A549 treated with DMSO at 1 μM for 4 hours (cell line): ENCODE data around the gene PIP4K2B. TPM values are rescaled to one million over a fixed set of nuclear protein-coding genes. Genes with fewer than 3 reads are reported as not detected.

ENCODE experiments used
- total RNA-seq: library from RNA; stranded (reverse); fragments of 200-300 nt; extraction: Qiagen RNA extraction; gene quantifications from 5 replicates; pipeline ENCODE4 v1.2.3, GENCODE V29; 2022; ENCODE audit warnings: low read depth

PIP4K2B gene
- total RNA-seq = 35.9 to 49.8 TPM (median 43.6 TPM) in 5 replicates

DNA sequence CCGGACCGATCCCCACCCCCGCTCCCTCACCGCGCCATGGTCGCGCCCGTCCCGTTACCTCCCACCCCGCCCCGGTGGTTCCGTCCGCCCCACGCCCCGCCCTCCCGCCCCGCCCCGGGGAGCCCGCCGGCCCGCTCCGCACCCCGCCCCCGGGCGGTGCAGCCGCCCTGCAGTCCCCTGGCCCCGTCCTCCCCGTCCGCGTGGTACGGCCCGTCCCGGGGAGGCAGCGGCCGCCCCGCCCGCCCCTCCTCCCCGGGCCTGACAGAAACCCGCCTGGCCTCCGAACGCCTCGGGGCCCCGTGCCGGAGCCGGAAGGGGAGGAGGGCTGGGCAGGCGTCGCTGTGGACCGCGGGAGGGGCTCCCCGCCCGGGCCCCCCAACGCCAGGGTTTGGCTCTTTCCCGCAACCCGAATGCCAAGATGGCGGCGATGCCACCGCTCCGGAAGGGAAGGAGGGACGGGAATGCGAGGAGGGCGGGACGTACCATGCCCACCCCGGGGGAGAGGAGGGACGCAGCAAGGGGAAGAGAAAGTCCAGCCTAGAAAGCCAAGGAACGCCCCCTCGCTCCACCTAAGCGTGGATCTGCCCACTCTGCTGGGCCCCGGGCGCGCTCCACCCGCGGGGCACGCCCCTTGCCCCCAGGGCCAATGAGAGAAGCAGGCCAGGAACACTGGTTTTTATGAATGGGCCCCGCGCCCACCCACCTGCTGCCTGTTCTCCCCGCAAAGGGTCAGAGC lies at the start of gene PIP4K2B:
PIP4K2B (minus strand) TSS at position 56 of the 736 bp plus-strand sequence. CDS start 132 bp downstream, outside the sequence.

GRCh38 chr17:38824899-38825761 lies 25.8 kb upstream of the PIP4K2B start, which contains the start of gene CWC25:
CWC25 (minus strand) TSS chr17:38825321; CDS start chr17:38825183, 138 bp downstream.

GRCh38 chr17:38752308-38753070 lies 46.9 kb downstream of the PIP4K2B start, which contains the start of gene PSMB3:
PSMB3 (plus strand) TSS chr17:38752741; CDS start chr17:38752827, 86 bp downstream.

GRCh38 chr17:38748149-38748891 lies 51.0 kb downstream of the PIP4K2B start, which contains the start of gene PCGF2:
PCGF2 (minus strand) TSS chr17:38748336; CDS start chr17:38740402, 7,934 bp downstream.

DNA sequence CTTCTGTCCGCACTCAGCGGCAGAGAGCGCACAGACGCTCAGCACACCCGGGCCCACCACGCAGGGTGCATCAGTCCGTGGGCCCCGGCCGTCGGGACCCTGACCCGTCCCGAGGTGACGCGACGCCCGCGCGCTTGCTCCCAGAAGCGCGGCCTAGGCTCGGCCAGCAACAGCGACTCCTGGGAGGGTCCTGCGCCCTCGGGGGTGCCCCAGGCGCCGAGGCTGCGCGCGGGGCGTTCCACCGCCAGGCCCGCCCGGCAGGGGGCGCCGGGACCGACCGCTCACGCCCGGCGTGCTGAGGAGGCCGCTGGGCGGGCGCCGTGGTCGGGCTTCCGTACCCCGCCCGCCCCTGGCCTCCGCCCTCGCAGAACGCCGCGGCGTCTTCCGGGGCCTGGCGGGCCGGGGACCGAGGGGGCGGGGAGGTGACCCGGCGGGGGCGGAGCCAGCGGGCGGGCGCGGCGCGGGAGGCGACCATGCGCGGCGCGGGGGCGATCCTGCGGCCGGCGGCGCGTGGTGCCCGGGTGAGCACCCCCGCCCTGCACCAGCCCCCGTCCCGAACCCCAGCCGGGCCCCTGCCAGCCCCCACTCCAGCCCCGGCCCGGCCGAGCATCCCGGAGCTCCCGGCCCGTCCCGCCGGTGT lies 69.3 kb downstream of the PIP4K2B start, which contains the start of gene CISD3:
CISD3 (plus strand) TSS at position 456 of the 640 bp plus-strand sequence; CDS start at position 474, 18 bp downstream.

Other genes starting within 250 kb of the PIP4K2B start
- 2.3 to 2.9 TPM (median 2.8 TPM) in 5 replicates for gene SRCIN1, start 193.6 kb downstream of the PIP4K2B start, total RNA-seq
- gene EPOP, start 124.6 kb downstream of the PIP4K2B start, total RNA-seq = 11.8 to 15.4 TPM (median 14.1 TPM) in 5 replicates
- gene MLLT6, start 94.3 kb downstream of the PIP4K2B start, total RNA-seq = 29.1 to 36.6 TPM (median 33.8 TPM) in 5 replicates
- 49.9 to 90.1 TPM (median 81.8 TPM) in 5 replicates for gene CISD3, start 69.2 kb downstream of the PIP4K2B start, total RNA-seq
- gene PCGF2, start 51.2 kb downstream of the PIP4K2B start, total RNA-seq = 37.1 to 65.4 TPM (median 55.6 TPM) in 5 replicates
- gene PSMB3, start 46.8 kb downstream of the PIP4K2B start, total RNA-seq = 371 to 441 TPM (median 418 TPM) in 5 replicates
- 22.6 to 26.6 TPM (median 23.2 TPM) in 5 replicates for gene CWC25, start 25.8 kb upstream of the PIP4K2B start, total RNA-seq
- gene RPL23, start 54.2 kb upstream of the PIP4K2B start, total RNA-seq = 2,538 to 2,929 TPM (median 2,599 TPM) in 5 replicates
- gene LASP1, start 70.5 kb upstream of the PIP4K2B start, total RNA-seq = 254 to 281 TPM (median 267 TPM) in 5 replicates
- not detected in 5 replicates for gene FBXO47, start 167.8 kb upstream of the PIP4K2B start, total RNA-seq